BE2C (cell line): ENCODE results near the gene COL1A1.

ENCODE experiments used
- DNase-seq: peaks from one replicate; pipeline ENCODE4 v3.0.0-alpha.2; 2020
- H3K27me3 ChIP-seq: fragments of 250-450 bp; sonication (Bioruptor Pico); 2 replicates; pipeline ENCODE4 v1.5.1; 2020; ENCODE audit warnings: mild to moderate bottlenecking
- H3K36me3 ChIP-seq: fragments of 250-450 bp; sonication (Bioruptor Pico); 2 replicates; pipeline ENCODE4 v1.5.1; 2020; ENCODE audit warnings: mild to moderate bottlenecking
- H3K4me1 ChIP-seq: fragments of 250-450 bp; sonication (Bioruptor Pico); 2 replicates; pipeline ENCODE4 v1.5.1; 2020
- H3K4me3 ChIP-seq: 2 replicates; pipeline ENCODE4 v1.5.1; 2011; ENCODE audit warnings: low read depth, low read length
- H3K9me3 ChIP-seq: fragments of 250-450 bp; sonication (Bioruptor Pico); 2 replicates; pipeline ENCODE4 v1.5.1; 2020
- CTCF ChIP-seq: IDR thresholded peaks from 2 replicates; pipeline ENCODE4 v1.5.1; 2012; ENCODE audit warnings: mild to moderate bottlenecking, low read depth, low read length

The COL1A1 gene

GRCh38 chr17:50143461-50144176 lies 57.8 kb downstream of the COL1A1 start:
- Histone ChIP-seq H3K27me3 (no peaks in the 10 kb centered on the region), H3K9me3 (no peaks in the 10 kb centered on the region), H3K36me3 (peaks cover 79% of the 10 kb centered on the region), H3K4me3 (no peak overlapping the region), H3K4me1 (peaks cover 11% of the 10 kb centered on the region)
- TF ChIP-seq CTCF, result no peak
- no peak for DNase-seq

GRCh38 chr17:50141745-50142110 lies 59.7 kb downstream of the COL1A1 start:
- no peak overlapping the region for H3K4me3 ChIP-seq
- TF ChIP-seq CTCF, result no peak
- no peak for DNase-seq
- H3K27me3 ChIP-seq, result no peaks in the 10 kb centered on the region
- H3K4me1 ChIP-seq, result peaks cover 11% of the 10 kb centered on the region
- H3K9me3 ChIP-seq, result no peaks in the 10 kb centered on the region
- H3K36me3 ChIP-seq, result peaks cover 98% of the 10 kb centered on the region

- no peak for TF ChIP-seq CTCF
- Histone ChIP-seq H3K9me3 (no peaks in the 10 kb centered on the region), H3K4me3 (no peak overlapping the region), H3K4me1 (peaks cover 11% of the 10 kb centered on the region), H3K36me3 (peaks cover 98% of the 10 kb centered on the region), H3K27me3 (no peaks in the 10 kb centered on the region)
- DNase-seq, result no peak
These were observed 60.2 kb downstream of the COL1A1 start for GRCh38 chr17:50141026-50141744.

GRCh38 chr17:50139950-50140885 lies 61.2 kb downstream of the COL1A1 start:
- Histone ChIP-seq H3K36me3 (peaks cover 98% of the 10 kb centered on the region), H3K4me3 (peak overlapping the region; percentile 19; the same call in 1 of the 2 replicates), H3K27me3 (no peaks in the 10 kb centered on the region), H3K4me1 (peaks cover 11% of the 10 kb centered on the region), H3K9me3 (no peaks in the 10 kb centered on the region)
- peak; percentile 65 for TF ChIP-seq CTCF
- peak; percentile 89 for DNase-seq

GRCh38 chr17:50139185-50139783 lies 62.1 kb downstream of the COL1A1 start:
- no peak for DNase-seq
- no peak for TF ChIP-seq CTCF
- Histone ChIP-seq H3K4me3 (no peak overlapping the region), H3K36me3 (peaks cover 95% of the 10 kb centered on the region), H3K4me1 (peaks cover 13% of the 10 kb centered on the region), H3K9me3 (no peaks in the 10 kb centered on the region), H3K27me3 (no peaks in the 10 kb centered on the region)
